ENCODE results near the gene SYT1. TPM values are rescaled to one million over a fixed set of nuclear protein-coding genes. Genes with fewer than 3 reads are reported as not detected.

The SYT1 gene
- total RNA-seq, 1 donor from 2014 or later, result 0.59 TPM

DNA sequence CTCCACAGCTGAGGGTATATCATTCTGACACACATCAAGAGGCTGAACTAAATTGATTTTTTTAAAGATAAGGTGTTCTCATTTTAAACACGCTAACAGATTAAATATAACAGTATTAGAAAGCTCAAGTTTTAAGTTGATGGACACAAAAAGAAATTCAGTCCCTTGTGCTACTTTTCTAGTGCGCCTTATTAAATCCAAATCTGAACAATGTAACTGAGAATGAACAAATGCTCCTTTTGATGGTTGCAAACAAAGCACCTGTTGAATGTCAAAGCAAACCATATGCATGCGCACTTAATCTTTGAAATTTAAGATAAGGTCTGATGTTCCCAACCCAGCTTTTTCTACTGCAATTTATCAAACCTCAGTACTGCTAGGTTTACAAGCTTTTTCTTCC lies 424.3 kb downstream of the SYT1 start:
- H3K4me3 Mint-ChIP-seq (ENCODE audit: unreplicated experiment), result no peak overlapping the region
- H3K27ac Mint-ChIP-seq (ENCODE audit: unreplicated experiment), result no peak overlapping the region
- H3K27me3 Mint-ChIP-seq (ENCODE audit: unreplicated experiment), result peaks cover 28% of the 10 kb centered on the region
- H3K9me3 Mint-ChIP-seq (ENCODE audit: unreplicated experiment), result no peaks in the 10 kb centered on the region
- no peaks in the 10 kb centered on the region for H3K4me1 Mint-ChIP-seq (ENCODE audit: unreplicated experiment)
- TF ChIP-seq, protein P1, sequence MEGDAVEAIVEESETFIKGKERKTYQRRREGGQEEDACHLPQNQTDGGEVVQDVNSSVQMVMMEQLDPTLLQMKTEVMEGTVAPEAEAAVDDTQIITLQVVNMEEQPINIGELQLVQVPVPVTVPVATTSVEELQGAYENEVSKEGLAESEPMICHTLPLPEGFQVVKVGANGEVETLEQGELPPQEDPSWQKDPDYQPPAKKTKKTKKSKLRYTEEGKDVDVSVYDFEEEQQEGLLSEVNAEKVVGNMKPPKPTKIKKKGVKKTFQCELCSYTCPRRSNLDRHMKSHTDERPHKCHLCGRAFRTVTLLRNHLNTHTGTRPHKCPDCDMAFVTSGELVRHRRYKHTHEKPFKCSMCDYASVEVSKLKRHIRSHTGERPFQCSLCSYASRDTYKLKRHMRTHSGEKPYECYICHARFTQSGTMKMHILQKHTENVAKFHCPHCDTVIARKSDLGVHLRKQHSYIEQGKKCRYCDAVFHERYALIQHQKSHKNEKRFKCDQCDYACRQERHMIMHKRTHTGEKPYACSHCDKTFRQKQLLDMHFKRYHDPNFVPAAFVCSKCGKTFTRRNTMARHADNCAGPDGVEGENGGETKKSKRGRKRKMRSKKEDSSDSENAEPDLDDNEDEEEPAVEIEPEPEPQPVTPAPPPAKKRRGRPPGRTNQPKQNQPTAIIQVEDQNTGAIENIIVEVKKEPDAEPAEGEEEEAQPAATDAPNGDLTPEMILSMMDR (IDR thresholded peaks at IDR 0.05), result no peak
- no peak for DNase-seq (ENCODE audit: extremely low spot score, unreplicated experiment)
- no peaks in the 10 kb centered on the region for H3K36me3 Mint-ChIP-seq (ENCODE audit: unreplicated experiment)

- H3K36me3 Mint-ChIP-seq (ENCODE audit: unreplicated experiment), result no peaks in the 10 kb centered on the region
- no peaks in the 10 kb centered on the region for H3K9me3 Mint-ChIP-seq (ENCODE audit: unreplicated experiment)
- TF ChIP-seq, protein P1 (IDR thresholded peaks at IDR 0.05), result no peak
- no peaks in the 10 kb centered on the region for H3K4me1 Mint-ChIP-seq (ENCODE audit: unreplicated experiment)
- peaks cover 28% of the 10 kb centered on the region for H3K27me3 Mint-ChIP-seq (ENCODE audit: unreplicated experiment)
- no peak overlapping the region for H3K4me3 Mint-ChIP-seq (ENCODE audit: unreplicated experiment)
- DNase-seq (ENCODE audit: extremely low spot score, unreplicated experiment), result no peak
- H3K27ac Mint-ChIP-seq (ENCODE audit: unreplicated experiment), result no peak overlapping the region
These were observed 427.1 kb downstream of the SYT1 start for GRCh38 chr12:79291711-79292110.

DNA sequence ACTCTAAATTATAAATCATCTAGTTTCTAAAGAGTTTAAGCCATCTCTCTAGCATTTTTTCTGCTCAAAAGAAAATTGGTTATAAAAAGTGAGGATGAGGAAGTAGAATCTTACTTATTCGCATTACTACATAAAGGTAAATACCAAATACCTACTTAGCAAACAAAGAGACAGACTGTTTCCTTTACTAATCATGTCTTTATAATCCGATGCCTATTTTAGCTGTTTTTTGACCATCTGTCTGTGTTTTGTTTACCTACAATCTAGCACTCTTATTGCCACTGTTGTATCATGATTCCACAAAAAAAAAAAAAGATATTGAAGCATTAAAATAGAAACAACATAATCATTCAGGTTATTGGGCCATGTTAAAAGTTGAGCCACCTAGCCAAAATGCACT lies 430.0 kb downstream of the SYT1 start:
- peaks cover 27% of the 10 kb centered on the region for H3K27me3 Mint-ChIP-seq (ENCODE audit: unreplicated experiment)
- peaks cover 4% of the 10 kb centered on the region for H3K4me1 Mint-ChIP-seq (ENCODE audit: unreplicated experiment)
- H3K27ac Mint-ChIP-seq (ENCODE audit: unreplicated experiment), result no peak overlapping the region
- no peaks in the 10 kb centered on the region for H3K36me3 Mint-ChIP-seq (ENCODE audit: unreplicated experiment)
- no peak overlapping the region for H3K4me3 Mint-ChIP-seq (ENCODE audit: unreplicated experiment)
- no peaks in the 10 kb centered on the region for H3K9me3 Mint-ChIP-seq (ENCODE audit: unreplicated experiment)
- no peak for DNase-seq (ENCODE audit: extremely low spot score, unreplicated experiment)
- TF ChIP-seq, protein P1 (IDR thresholded peaks at IDR 0.05), result no peak

GRCh38 chr12:79295572-79295971 lies 431.0 kb downstream of the SYT1 start:
- Mint-ChIP-seq H3K27me3 (ENCODE audit: unreplicated experiment) (peaks cover 19% of the 10 kb centered on the region), H3K36me3 (ENCODE audit: unreplicated experiment) (no peaks in the 10 kb centered on the region), H3K27ac (ENCODE audit: unreplicated experiment) (no peak overlapping the region), H3K4me1 (ENCODE audit: unreplicated experiment) (peaks cover 4% of the 10 kb centered on the region), H3K9me3 (ENCODE audit: unreplicated experiment) (no peaks in the 10 kb centered on the region), H3K4me3 (ENCODE audit: unreplicated experiment) (no peak overlapping the region)
- no peak for DNase-seq (ENCODE audit: extremely low spot score, unreplicated experiment)
- TF ChIP-seq, protein P1 (IDR thresholded peaks at IDR 0.05), result no peak

- no peak for DNase-seq (ENCODE audit: extremely low spot score, unreplicated experiment)
- TF ChIP-seq, protein P1 (IDR thresholded peaks at IDR 0.05), result no peak
- Mint-ChIP-seq H3K4me1 (ENCODE audit: unreplicated experiment) (peaks cover 4% of the 10 kb centered on the region), H3K27me3 (ENCODE audit: unreplicated experiment) (peaks cover 17% of the 10 kb centered on the region), H3K9me3 (ENCODE audit: unreplicated experiment) (no peaks in the 10 kb centered on the region), H3K4me3 (ENCODE audit: unreplicated experiment) (no peak overlapping the region), H3K27ac (ENCODE audit: unreplicated experiment) (no peak overlapping the region), H3K36me3 (ENCODE audit: unreplicated experiment) (no peaks in the 10 kb centered on the region)
These were observed 431.6 kb downstream of the SYT1 start for GRCh38 chr12:79296133-79296532.

Measured in osteocyte (in vitro differentiated cells).